Iris pigment epithelial cell (primary cell): ENCODE measurements around the gene PSMD13.
"Not testable (repeated sequence)": the region's sequence is repeated elsewhere in the genome, so short reads cannot be mapped to it uniquely, and the experiment has no call there.

Experiments
- DNase-seq: peaks from one replicate; pipeline ENCODE4 v3.0.0-alpha.2; 2011; ENCODE audit warnings: low read depth

PSMD13 gene

DNA sequence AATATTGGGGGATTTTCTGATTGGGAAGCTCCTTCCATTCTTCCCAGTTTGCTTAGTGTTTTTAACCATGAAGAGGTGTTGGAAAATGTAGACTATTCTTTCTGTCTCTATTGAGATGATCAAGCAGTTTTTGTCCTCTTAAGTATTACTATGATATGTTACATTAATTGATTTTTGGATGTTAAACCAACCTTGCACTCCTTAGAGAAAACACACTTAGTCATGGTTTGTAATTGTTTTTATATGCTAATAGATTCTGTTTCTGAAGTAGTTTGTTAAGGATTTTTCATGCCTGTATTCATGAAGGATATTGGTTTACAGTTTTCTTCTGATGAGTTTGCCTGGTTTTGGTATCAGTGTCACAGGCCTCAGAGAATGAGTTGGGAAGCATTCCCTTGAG, 39.4 kb downstream of the PSMD13 start:
- no peak for DNase-seq

DNA sequence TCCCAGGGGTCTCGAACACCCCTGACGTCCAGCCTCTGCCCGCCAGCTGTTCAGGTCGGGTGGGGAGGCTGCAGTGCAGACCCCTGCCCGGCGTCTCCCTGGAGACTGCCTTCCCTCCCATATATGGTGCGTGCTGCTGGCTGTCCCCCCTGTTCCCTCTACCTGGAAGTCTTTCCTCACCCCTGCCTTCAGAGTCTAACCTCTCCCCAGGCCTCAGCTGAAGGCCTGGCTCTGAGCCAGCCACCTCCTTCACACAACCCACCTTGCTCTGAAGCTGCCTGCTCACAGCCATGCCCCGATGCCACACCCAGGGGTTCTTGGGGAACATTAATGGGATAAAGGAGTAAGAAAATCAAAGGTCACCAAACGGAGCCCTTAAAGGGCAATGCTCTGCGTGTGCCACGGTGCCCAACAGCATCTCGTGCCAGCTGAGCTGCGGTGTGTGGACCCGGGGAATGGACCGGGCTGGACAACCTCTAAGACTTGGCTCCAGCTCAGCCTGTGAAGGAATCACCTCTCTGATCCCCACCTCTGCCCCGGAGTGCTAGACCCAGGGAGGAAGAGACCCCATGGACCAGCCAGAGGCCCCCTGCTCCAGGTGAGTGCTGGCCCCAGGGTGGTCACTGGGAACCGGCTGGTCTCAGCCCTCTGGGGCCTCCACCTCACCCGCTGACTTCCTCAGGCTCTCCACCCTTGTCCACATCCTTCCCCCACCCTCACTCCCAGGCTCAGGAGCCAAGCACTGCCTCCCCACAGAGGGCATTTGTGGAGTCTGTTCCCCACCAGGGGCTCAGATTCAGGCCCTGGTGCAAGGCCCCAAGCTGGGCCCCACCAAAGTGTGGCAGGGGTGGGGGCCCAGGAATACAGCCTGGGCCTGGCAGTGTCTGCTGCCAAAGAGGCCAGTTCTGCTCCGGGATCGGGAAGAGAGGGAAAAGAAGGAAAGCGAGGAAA, 41.5 kb downstream of the PSMD13 start, which contains the start of gene NLRP6:
NLRP6 (plus strand) TSS at position 407 of the 951 bp plus-strand sequence; CDS start at position 570, 163 bp downstream.
- no peak for DNase-seq

DNA sequence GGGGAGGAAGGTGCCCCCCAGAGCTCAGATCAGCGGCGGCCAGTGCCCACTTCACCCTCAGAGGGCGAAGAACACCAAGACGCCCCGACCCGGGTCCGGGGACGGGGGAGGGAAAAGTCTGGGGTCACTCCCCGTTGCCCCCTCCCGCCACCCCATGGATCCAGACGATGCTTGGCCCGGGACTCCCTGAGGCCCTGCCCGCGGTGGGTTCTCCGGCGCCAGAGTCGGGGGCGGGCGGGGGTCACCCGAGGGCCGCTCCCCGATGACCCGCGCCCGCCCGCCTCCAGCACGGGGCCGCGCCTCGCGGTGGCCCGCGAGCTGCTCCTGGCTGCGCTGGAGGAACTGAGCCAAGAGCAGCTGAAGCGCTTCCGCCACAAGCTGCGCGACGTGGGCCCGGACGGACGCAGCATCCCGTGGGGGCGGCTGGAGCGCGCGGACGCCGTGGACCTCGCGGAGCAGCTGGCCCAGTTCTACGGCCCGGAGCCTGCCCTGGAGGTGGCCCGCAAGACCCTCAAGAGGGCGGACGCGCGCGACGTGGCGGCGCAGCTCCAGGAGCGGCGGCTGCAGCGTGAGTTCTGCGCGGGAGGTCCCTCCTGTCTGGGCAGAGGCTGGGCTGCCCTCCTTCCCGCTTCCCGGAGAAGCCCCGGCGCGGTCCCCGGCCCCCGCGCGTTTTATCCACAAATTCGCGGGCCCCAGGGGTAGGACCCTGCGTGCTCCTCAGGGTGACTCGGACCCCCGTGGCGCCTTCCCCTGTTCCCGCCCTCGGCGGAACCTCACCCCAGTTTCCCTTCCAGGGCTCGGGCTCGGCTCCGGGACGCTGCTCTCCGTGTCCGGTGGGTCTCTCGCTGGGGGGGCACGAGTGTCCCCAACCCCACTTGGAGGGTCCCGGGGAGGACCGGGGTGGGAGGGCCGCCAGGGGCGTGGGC, 42.5 kb downstream of the PSMD13 start:
- no peak for DNase-seq

DNA sequence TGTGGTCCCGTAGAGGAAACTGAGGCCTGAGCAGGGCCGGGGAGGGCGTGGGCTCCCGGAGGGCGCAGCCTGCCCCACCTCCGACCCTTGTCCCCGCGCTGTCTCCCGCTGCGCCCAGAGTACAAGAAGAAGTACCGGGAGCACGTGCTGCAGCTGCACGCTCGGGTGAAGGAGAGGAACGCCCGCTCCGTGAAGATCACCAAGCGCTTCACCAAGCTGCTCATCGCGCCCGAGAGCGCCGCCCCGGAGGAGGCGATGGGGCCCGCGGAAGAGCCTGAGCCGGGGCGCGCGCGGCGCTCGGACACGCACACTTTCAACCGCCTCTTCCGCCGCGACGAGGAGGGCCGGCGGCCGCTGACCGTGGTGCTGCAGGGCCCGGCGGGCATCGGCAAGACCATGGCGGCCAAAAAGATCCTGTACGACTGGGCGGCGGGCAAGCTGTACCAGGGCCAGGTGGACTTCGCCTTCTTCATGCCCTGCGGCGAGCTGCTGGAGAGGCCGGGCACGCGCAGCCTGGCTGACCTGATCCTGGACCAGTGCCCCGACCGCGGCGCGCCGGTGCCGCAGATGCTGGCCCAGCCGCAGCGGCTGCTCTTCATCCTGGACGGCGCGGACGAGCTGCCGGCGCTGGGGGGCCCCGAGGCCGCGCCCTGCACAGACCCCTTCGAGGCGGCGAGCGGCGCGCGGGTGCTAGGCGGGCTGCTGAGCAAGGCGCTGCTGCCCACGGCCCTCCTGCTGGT, 43.4 kb downstream of the PSMD13 start:
- DNase-seq: peak; percentile 46

DNA sequence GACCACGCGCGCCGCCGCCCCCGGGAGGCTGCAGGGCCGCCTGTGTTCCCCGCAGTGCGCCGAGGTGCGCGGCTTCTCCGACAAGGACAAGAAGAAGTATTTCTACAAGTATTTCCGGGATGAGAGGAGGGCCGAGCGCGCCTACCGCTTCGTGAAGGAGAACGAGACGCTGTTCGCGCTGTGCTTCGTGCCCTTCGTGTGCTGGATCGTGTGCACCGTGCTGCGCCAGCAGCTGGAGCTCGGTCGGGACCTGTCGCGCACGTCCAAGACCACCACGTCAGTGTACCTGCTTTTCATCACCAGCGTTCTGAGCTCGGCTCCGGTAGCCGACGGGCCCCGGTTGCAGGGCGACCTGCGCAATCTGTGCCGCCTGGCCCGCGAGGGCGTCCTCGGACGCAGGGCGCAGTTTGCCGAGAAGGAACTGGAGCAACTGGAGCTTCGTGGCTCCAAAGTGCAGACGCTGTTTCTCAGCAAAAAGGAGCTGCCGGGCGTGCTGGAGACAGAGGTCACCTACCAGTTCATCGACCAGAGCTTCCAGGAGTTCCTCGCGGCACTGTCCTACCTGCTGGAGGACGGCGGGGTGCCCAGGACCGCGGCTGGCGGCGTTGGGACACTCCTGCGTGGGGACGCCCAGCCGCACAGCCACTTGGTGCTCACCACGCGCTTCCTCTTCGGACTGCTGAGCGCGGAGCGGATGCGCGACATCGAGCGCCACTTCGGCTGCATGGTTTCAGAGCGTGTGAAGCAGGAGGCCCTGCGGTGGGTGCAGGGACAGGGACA, 44.1 kb downstream of the PSMD13 start:
- DNase-seq: no peak

DNA sequence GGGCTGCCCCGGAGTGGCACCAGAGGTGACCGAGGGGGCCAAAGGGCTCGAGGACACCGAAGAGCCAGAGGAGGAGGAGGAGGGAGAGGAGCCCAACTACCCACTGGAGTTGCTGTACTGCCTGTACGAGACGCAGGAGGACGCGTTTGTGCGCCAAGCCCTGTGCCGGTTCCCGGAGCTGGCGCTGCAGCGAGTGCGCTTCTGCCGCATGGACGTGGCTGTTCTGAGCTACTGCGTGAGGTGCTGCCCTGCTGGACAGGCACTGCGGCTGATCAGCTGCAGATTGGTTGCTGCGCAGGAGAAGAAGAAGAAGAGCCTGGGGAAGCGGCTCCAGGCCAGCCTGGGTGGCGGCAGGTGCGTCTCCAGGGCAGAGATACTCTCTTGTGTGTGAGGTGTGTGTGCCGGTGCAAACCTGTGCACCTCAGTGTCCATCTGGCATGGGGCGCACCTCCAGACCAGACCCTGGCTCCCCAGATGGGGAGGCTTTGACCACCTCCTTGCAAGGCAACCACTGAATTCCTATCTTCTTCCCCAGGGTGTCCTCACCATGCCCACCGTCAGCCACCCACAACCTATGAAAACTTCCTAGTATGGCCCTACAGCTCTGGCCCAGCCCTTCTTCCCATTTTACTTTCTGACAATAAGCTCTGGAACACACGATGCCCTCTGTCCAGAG, 44.8 kb downstream of the PSMD13 start:
- DNase-seq: no peak

DNA sequence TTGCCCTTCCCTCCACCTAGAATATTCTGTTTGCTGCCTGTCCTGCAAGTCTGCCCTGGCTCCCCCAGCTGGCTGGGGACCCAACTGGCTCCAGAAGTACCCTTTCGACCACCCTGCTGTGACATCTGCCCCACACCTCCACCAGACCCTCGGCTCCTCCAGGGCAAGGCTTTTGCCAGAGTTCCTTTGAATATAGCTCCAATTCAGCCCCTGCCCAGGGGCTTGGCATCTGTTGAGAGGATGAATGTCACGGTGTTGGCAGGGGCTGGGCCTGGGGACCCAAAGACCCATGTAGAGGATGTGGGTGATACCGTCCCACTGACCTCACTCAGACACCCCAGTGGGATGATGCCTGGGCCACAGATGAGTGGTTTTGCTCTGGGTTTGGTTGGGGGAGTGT, 45.4 kb downstream of the PSMD13 start:
- no peak for DNase-seq

DNA sequence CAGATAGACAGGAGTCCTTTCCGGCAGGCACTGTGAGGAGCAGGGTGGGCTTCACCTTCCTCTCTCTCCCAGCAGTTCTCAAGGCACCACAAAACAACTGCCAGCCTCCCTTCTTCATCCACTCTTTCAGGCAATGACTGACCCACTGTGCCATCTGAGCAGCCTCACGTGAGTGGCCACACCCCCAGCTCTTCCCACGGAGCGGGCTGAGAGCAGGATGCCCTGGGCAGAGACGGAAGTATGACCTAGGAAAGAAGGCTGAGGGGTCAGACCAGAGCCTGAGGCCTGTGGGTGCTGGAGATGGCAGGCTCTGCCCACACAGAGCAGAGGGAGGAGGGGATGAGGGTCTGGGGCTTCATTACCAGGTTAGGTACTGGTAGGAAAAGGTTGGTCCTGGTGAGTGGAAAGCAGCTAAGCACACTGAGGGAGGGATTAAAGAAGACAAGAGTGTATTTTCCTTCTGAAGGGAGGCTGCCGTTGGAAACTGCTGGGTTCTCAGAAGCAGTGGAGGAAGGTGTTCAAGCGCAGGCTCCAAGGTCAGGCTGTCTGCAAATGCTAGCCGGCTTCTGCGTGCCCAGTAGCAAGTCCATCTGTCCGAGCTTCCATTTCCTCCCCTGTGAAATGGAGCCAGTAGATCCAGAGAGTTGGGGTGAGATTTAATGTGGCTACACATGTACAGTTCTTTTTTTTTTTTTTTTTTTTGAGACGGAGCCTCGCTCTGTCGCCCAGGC, 46.0 kb downstream of the PSMD13 start:
- DNase-seq: no peak

DNA sequence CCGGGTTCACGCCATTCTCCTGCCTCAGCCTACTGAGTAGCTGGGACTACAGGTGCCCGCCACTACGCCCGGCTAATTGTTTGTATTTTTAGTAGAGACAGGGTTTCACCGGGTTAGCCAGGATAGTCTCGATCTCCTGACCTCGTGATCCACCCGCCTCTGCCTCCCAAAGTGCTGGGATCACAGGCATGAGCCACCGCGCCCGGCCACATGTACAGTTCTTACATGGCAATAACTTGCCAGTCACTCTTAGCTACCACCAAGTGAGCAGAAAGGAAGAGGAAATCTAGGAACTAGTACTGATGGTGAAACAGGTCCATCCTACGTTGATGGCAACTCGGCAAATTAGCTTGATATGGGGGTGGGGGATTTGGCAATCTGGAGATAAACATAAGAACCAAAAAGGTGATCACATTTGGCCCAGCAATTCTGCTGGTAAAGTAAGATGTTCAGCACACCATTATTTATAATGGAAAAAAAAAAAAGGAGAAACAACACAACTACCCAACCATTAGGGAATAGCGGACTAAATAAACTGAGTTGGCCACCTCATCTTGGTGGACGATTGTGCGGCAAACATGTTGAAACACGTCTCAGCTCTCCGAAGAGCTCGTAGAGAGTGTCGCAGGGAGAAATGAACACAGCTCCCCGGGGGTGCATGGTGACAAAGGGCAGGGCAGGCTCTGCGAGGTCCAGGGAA, 46.8 kb downstream of the PSMD13 start:
- DNase-seq: no peak

DNA sequence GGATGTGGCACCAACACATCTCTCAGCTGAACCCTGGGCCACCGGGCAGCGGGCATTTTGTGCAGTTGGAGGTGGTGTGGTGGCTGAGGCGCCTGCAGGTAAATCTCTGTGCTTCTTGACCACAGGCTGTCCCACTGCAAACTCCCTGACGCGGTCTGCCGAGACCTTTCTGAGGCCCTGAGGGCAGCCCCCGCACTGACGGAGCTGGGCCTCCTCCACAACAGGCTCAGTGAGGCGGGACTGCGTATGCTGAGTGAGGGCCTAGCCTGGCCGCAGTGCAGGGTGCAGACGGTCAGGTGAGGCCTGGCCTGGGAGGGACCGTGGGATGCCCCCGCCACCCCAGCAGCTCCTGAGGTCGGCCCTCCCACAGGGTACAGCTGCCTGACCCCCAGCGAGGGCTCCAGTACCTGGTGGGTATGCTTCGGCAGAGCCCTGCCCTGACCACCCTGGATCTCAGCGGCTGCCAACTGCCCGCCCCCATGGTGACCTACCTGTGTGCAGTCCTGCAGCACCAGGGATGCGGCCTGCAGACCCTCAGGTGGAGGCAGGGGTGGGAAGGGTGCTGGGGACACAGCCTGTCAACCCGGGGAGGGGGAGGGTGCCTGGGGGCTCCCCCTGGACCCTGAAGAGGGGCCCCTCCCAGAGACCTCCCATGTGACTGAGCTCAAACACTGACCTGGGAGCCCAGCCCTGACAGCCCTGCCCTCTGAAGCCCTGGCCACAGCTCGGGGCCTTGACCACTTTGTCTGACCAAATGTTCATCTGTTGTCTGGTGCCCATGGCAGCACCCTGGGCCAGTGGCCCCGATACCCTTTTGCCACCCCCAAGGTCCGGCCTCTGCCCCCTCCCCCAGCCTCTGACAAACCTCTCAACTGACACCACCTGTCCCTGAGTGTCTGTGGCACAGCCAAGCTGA, 47.6 kb downstream of the PSMD13 start:
- DNase-seq: no peak

DNA sequence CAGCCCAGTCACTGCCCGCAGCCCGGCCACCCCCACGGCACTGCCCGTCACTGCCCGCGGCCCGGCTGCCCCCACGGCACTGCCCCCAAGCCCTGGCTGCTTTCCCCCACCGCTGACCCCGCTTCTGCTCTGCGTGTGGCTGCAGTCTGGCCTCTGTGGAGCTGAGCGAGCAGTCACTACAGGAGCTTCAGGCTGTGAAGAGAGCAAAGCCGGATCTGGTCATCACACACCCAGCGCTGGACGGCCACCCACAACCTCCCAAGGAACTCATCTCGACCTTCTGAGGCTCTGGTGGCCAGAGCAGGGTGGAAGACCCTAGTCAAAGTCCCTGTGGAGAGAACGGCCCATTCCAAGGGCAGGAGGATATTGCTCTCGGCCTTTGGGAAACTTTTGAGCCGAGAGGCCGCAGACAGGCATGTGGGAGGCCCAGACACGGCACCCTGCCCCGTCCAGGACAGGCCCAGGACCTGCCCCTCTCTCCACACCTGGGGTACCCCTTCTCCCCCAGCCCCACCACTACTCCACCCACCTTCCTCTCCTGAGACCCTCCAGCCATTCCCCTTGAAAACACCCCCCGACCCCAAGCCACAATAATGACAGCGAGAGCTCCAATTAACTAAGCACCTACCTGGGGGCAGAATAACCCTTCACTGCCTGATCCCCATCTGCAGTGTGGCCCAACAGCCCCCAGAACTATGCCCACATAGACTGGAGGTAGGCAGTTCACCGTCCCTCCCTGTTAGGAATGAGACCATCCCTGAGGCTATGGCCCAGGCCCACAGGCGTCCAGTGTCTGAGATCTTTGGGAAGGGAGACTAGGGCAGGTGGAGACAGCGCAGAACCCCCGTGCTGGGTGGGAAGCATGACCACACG, 48.5 kb downstream of the PSMD13 start:
- no peak for DNase-seq

DNA sequence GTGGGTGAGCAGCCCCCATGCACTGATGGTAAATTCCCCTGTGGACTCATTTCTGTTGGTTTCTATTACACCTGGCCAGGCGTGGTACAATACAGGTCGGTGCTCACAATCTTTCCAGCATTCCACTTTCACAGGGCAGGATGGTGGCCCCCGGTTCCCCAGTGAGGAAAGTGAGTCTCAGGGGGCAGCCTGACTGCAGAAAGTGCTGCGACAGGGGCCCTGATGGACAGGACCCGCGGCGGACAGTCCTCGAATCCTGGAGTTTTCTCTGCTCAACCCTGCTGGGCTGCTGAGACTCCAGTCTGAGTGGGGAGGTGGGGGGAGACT, 49.1 kb downstream of the PSMD13 start:
- no peak for DNase-seq

DNA sequence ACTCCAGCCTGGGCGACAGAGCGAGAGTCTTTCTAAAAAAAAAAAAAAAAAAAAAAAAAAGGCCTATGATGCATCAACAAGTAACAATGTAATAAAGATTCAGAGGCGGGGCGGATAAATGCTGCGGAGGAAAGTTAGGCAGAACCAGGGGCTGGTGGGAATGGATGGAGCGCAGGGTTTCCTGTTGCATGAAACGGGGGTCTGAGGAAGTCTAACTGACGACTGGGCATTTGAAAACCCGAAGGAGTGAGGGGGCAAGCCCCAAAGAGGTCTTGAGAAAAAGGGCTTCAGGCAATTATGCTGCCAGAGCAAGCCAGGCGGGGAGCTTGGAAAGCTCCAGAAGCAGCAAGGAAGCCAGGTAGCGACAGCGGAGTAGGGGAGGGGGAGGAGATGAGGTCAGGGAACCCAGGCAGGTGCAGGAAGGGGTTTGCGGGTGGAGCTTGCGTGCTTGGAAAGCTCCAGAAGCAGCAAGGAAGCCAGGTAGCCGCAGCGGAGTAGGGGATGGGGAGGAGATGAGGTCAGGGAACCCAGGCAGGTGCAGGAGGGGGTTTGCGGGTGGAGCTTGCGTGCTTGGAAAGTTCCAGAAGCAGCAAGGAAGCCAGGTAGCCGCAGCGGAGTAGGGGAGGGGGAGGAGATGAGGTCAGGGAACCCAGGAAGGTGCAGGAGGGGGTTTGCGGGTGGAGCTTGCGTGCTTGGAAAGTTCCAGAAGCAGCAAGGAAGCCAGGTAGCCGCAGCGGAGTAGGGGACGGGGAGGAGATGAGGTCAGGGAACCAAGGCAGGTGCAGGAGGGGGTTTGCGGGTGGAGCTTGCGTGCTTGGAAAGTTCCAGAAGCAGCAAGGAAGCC, 50.4 kb downstream of the PSMD13 start:
- DNase-seq: not testable (repeated sequence)

DNA sequence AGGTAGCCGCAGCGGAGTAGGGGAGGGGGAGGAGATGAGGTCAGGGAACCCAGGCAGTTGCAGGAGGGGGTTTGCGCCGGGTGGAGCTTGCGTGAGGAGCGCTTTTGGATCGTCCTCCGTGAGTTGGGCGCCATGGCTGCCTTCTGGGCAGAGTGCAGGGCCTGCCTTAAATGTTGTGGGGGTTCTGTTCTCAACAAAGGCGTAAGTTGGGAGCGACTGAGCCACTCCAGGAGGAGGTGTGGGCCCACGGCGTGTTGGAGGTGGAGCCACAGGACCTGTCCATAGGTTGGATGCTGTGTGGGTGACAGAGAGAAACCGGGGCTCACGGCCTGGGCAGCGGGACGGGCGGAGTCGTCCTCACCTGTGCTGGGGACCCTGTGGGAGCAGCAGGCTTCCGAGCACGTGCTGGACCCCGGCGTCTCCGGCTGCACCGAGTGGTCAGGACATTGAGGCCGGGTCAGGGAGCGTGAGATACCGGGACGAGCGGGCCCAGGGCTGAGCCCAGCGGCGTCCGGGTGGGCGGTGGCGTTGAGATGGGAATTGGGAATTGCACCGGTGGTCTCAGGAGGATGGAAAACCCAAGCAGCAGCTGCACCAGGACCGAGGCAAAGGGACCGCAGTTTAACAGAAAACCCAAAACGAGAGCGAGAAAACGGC, 51.2 kb downstream of the PSMD13 start:
- no peak for DNase-seq

DNA sequence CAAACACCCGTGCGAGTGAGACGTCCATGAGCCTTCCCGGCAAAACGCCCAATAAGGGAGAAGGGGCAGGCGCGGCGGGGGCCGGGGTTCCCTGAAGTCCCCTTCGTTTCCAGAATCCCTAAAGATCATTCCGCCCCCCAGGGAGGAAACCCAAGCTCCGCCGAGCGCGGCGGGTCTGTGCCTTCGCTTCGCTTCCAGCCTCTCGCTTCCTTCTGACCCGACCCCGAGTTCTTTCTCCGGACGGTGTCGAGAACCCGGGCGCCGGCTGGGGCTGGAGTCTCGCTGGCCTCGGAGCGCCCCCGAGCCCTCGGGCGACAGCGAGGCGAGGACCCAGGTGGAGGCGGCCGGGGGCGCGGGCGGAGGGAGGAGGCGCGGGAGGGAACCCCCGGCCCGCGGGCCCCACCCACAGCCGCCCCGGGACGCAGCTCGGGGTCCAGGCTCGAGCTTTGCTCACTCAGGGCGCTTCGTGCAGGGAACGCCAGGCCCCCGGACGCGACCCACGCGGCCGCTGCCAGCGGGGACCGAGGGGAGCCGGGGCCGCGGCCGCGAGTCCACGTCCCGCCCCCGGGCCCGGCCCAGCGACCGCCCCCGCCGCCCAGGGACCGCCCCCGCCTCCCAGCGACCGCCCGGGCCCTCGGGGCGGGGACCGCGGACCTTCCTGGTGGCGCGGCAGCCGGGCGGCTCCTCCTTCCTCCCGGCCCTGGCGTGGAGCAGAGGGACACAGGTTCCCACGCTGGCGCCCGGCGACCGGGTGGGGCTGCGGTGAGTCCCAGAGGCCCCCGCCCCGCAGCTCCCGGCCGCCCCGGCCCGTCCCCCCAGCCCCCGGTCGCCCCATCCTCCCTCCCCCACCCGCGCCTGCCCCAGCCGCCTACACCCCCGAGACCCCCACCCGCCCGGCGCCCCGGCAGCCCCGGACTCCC, 52.0 kb downstream of the PSMD13 start, which contains the start of gene PGGHG:
PGGHG (plus strand) TSS at position 649 of the 920 bp plus-strand sequence. CDS start 691 bp downstream, outside the sequence.
- no peak for DNase-seq
